Ishikawa (cell line): ENCODE results near the gene NOP56.

Experiments
- CREB1 ChIP-seq: IDR thresholded peaks from 2 replicates; pipeline ENCODE4 v1.6.1; 2012; ENCODE audit warnings: low read depth
- EP300 ChIP-seq: IDR thresholded peaks from 2 replicates; pipeline ENCODE4 v1.6.1; 2012; ENCODE audit warnings: borderline replicate concordance
- FOXM1 ChIP-seq: IDR thresholded peaks from 2 replicates; pipeline ENCODE4 v1.6.1; 2012; ENCODE audit warnings: low read depth, borderline replicate concordance
- TAF1 ChIP-seq: IDR thresholded peaks from 2 replicates; pipeline ENCODE4 v1.6.1; 2012; ENCODE audit warnings: low read depth, mild to moderate bottlenecking
- TF ChIP-seq, protein P1 (sequence below): IDR thresholded peaks from 2 replicates; pipeline ENCODE4 v1.6.1; 2012; ENCODE audit warnings: low read depth, mild to moderate bottlenecking

DNA sequence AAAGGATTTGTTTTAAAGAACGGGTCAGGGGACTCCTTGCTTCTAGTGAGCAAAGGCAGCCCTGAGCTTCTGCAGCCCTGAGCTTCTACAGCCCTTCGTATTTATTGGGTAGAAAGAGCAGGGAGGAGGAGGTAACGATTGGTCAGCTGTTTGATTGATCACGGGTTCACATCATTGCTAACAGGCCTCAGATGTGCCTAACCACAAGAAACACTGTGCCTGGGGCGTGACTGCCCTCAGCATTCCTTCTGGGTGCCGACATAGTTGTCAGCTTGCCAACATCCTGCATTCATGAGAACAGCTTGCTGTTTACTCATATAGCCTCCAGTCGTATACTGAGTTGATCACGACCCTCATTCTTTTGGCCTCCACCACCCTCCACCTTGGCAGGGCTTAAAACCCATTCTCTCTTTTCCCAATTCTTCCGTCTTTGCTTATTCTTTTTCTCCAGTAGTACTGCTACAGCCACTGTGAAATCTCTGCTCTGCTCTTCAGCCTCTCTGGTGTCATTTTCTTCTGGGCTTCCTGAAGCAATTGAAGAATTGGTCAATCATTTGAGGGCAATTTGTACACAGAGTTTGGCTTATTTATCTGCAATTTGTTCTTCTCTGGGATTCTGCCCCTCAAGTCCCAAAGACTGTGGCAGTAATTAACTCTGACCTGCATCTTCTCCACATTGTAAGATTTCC, 25.4 kb upstream of the NOP56 start:
- no peak for TF ChIP-seq EP300
- TF ChIP-seq FOXM1: no peak
- TF ChIP-seq, protein P1, sequence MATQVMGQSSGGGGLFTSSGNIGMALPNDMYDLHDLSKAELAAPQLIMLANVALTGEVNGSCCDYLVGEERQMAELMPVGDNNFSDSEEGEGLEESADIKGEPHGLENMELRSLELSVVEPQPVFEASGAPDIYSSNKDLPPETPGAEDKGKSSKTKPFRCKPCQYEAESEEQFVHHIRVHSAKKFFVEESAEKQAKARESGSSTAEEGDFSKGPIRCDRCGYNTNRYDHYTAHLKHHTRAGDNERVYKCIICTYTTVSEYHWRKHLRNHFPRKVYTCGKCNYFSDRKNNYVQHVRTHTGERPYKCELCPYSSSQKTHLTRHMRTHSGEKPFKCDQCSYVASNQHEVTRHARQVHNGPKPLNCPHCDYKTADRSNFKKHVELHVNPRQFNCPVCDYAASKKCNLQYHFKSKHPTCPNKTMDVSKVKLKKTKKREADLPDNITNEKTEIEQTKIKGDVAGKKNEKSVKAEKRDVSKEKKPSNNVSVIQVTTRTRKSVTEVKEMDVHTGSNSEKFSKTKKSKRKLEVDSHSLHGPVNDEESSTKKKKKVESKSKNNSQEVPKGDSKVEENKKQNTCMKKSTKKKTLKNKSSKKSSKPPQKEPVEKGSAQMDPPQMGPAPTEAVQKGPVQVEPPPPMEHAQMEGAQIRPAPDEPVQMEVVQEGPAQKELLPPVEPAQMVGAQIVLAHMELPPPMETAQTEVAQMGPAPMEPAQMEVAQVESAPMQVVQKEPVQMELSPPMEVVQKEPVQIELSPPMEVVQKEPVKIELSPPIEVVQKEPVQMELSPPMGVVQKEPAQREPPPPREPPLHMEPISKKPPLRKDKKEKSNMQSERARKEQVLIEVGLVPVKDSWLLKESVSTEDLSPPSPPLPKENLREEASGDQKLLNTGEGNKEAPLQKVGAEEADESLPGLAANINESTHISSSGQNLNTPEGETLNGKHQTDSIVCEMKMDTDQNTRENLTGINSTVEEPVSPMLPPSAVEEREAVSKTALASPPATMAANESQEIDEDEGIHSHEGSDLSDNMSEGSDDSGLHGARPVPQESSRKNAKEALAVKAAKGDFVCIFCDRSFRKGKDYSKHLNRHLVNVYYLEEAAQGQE: no peak
- no peak for TF ChIP-seq CREB1
- no peak for TF ChIP-seq TAF1
